Gastroesophageal sphincter (tissue), 4 donors: ENCODE data around the gene SIDT1. TPM values are rescaled to one million over a fixed set of nuclear protein-coding genes. Genes with fewer than 3 reads are reported as not detected.

ENCODE experiments used
- ATAC-seq: fragments of 150-250 bp; one replicate; pipeline ENCODE4 v1.9.1; 2016; ENCODE audit warnings: mild to moderate bottlenecking, moderate library complexity
- H3K27ac ChIP-seq, 4 donors: fragments of 200-600 bp; sonication (generic) in 3 of 4; 1 replicate in 3 of 4; 2 replicates in 1 of 4; pipeline ENCODE4 v1.5.1; 2016 to 2019
- H3K27me3 ChIP-seq: fragments of 200-600 bp; sonication (generic); one replicate; pipeline ENCODE4 v1.5.1; 2019
- H3K36me3 ChIP-seq, 2 donors: fragments of 200-600 bp; sonication (generic); one replicate each; pipeline ENCODE4 v1.5.1; 2019; ENCODE audit warnings: control low read depth in 1 of 2
- H3K4me1 ChIP-seq, 3 donors: fragments of 200-600 bp; sonication (generic); 1 replicate in 2 of 3; 2 replicates in 1 of 3; pipeline ENCODE4 v1.5.1; 2016 to 2019; ENCODE audit warnings: control low read depth in 2 of 3
- H3K4me3 ChIP-seq, 2 donors: fragments of 200-600 bp; sonication (generic); one replicate each; pipeline ENCODE4 v1.5.1; 2019; ENCODE audit warnings: mild to moderate bottlenecking in 1 of 2, moderate library complexity in 1 of 2
- H3K9me3 ChIP-seq, 3 donors: fragments of 200-600 bp; sonication (generic); one replicate each; pipeline ENCODE4 v1.5.1; 2017 to 2019; ENCODE audit warnings: control low read depth in 2 of 3
- CTCF ChIP-seq, 4 experiments: fragments of 200-600 bp in 2 of 4; fragments of 450-650 bp in 2 of 4; sonication (generic) in 1 of 4; IDR thresholded peaks; one replicate each; pipeline ENCODE4 v1.5.1; 2017 to 2019; ENCODE audit warnings: antibody characterized with exemption in 4 of 4, mild to moderate bottlenecking in 2 of 4, moderate library complexity in 2 of 4
- EP300 ChIP-seq: sonication (generic); formaldehyde crosslinking; IDR thresholded peaks from one replicate; pipeline ENCODE4 v1.6.1; 2017; ENCODE audit warnings: antibody characterized with exemption, mild to moderate bottlenecking
- POLR2A ChIP-seq, 2 donors: fragments of 450-650 bp; IDR thresholded peaks; one replicate each; pipeline ENCODE4 v1.6.1; 2017; ENCODE audit warnings: antibody characterized with exemption in 2 of 2, mild to moderate bottlenecking in 2 of 2, moderate library complexity in 1 of 2
- POLR2AphosphoS5 ChIP-seq: sonication (generic); formaldehyde crosslinking; IDR thresholded peaks from one replicate; pipeline ENCODE4 v1.6.1; 2017; ENCODE audit warnings: antibody characterized with exemption
- WGBS, 2 donors: methylation state at CpG; one replicate each; pipeline ENCODE4 v1.1.5; 2018; ENCODE audit warnings: low coverage in 1 of 2; 5-methylcytosine and 5-hydroxymethylcytosine counted together
- total RNA-seq, 4 donors: library from RNA; depleted of rRNA; stranded (reverse); fragments of >200 nt; gene quantifications; one replicate each; pipeline ENCODE4 v1.1.0, GENCODE V29; 2016

SIDT1 gene
- total RNA-seq, 4 donors from 2014 or later = 0.15 to 0.99 (median 0.86) TPM

- no peak for TF ChIP-seq POLR2A (IDR thresholded peaks at IDR 0.05)
- TF ChIP-seq EP300 = no peak
- no peak overlapping the region for H3K27ac ChIP-seq
- 0 to 38% methylated on average over 1 of the region's 2 CpGs for WGBS, 2 donors
Observed at GRCh38 chr3:113571360-113571759, 39.0 kb downstream of the SIDT1 start.

GRCh38 chr3:113573728-113574127 is 41.4 kb downstream of the SIDT1 start:
- ATAC-seq = no peak
- 86 to 88% methylated on average over 2 to 3 of the region's 3 CpGs for WGBS, 2 donors
- Histone ChIP-seq H3K4me1 (no peaks in the 10 kb centered on the region), H3K9me3 (no peaks in the 10 kb centered on the region), H3K27me3 (peaks cover 15% of the 10 kb centered on the region), H3K27ac (no peak overlapping the region), H3K4me3 (no peak overlapping the region), H3K36me3 (no peaks in the 10 kb centered on the region)
- TF ChIP-seq EP300 (no peak), POLR2AphosphoS5 (no peak), CTCF (IDR thresholded peaks at IDR 0.05) (no peak), POLR2A (IDR thresholded peaks at IDR 0.05) (no peak)

More at GRCh38 chr3:113571360-113571759, 39.0 kb downstream of the SIDT1 start:
- no peak for ATAC-seq
- no peaks in the 10 kb centered on the region for H3K9me3 ChIP-seq
- H3K27me3 ChIP-seq = peaks cover 22% of the 10 kb centered on the region
- no peaks in the 10 kb centered on the region for H3K4me1 ChIP-seq
- H3K4me3 ChIP-seq = no peak overlapping the region
- no peaks in the 10 kb centered on the region for H3K36me3 ChIP-seq

- H3K4me3 ChIP-seq = no peak overlapping the region
- H3K27me3 ChIP-seq = peaks cover 15% of the 10 kb centered on the region
- no peaks in the 10 kb centered on the region for H3K9me3 ChIP-seq
- H3K36me3 ChIP-seq = no peaks in the 10 kb centered on the region
- H3K27ac ChIP-seq = no peak overlapping the region
- no peak for TF ChIP-seq POLR2A (IDR thresholded peaks at IDR 0.05)
- TF ChIP-seq CTCF (IDR thresholded peaks at IDR 0.05) = no peak
- no peaks in the 10 kb centered on the region for H3K4me1 ChIP-seq
- WGBS, 2 donors = 33 to 69% methylated on average over 2 of the region's 2 CpGs
- ATAC-seq = no peak
Observed at GRCh38 chr3:113574213-113574612, 41.9 kb downstream of the SIDT1 start.

- Histone ChIP-seq H3K4me3 (no peak overlapping the region), H3K27me3 (peaks cover 7% of the 10 kb centered on the region), H3K4me1 (no peaks in the 10 kb centered on the region), H3K36me3 (no peaks in the 10 kb centered on the region), H3K27ac (no peak overlapping the region), H3K9me3 (no peaks in the 10 kb centered on the region)
- TF ChIP-seq CTCF (IDR thresholded peaks at IDR 0.05) (no peak), POLR2AphosphoS5 (no peak), EP300 (no peak), POLR2A (IDR thresholded peaks at IDR 0.05) (no peak)
- WGBS, 2 donors = 32 to 61% methylated on average over 2 to 4 of the region's 4 CpGs
- no peak for ATAC-seq
Observed at GRCh38 chr3:113575206-113575605, 42.9 kb downstream of the SIDT1 start.

GRCh38 chr3:113585228-113585627 is 52.9 kb downstream of the SIDT1 start:
- no peaks in the 10 kb centered on the region for H3K9me3 ChIP-seq
- H3K36me3 ChIP-seq = no peaks in the 10 kb centered on the region
- WGBS, 2 donors = 0% methylated on average over 1 of the region's 1 CpG; no CpG with 5 or more reads in 1 of the 2 donors
- no peaks in the 10 kb centered on the region for H3K4me1 ChIP-seq
- ATAC-seq = no peak
- TF ChIP-seq POLR2AphosphoS5 (no peak), POLR2A (IDR thresholded peaks at IDR 0.05) (no peak), CTCF (IDR thresholded peaks at IDR 0.05) (no peak), EP300 (no peak)
- no peak overlapping the region for H3K27ac ChIP-seq
- no peak overlapping the region for H3K4me3 ChIP-seq
- H3K27me3 ChIP-seq = no peaks in the 10 kb centered on the region
